Measurements from ENCODE around the gene CDH22. TPM values are rescaled to one million over a fixed set of nuclear protein-coding genes. Genes with fewer than 3 reads are reported as not detected.

CDH22 gene
- total and polyA plus RNA-seq, 9 of the 15 experiments (the other 6 are each of a cell fraction or from before 2014, with no cell fraction given) = 0.07 to 0.08 TPM; not detected in 7

DNA sequence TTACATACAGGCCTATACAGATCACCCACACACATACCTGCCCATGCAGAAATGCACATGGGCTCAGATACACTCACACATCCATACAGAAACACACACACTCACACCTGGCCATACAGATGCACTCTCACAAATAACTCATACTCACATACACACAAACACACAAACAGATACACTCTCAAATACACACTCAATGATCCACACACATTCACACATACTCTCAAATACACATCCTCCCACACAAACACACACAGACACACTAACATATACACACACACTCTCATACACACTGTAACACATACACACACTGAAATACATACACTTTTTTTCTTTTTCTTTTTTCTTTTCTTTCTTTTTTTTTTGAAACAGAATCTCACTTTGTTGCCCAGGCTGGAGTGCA, 90.7 kb downstream of the CDH22 start:
- H3K9ac ChIP-seq (ENCODE audit: insufficient read depth in 1 of 2, low read depth in 2 of 2, low read length in 2 of 2) = no peak overlapping the region
- no peak overlapping the region for H2AFZ ChIP-seq (ENCODE audit: low read depth, low read length)
- DNase-seq (ENCODE audit: extremely low read depth in 1 of 4, low spot score in 3 of 4) = no peak
- TF ChIP-seq RBBP5 (IDR thresholded peaks at IDR 0.05; ENCODE audit: borderline replicate concordance, insufficient read depth, low read length, poor library complexity, severe bottlenecking) (no peak), ETV1 (tag; conservative IDR thresholded peaks at IDR 0.05; ENCODE audit: low read depth) (no peak), ZFPM2 (CRISPR knock-in tag; IDR thresholded peaks at IDR 0.05) (no peak), SAFB2 (IDR thresholded peaks at IDR 0.05; ENCODE audit: borderline replicate concordance, low read depth, low read length, severe bottlenecking) (no peak), ATF7 (IDR thresholded peaks at IDR 0.05) (no peak), HNRNPL (IDR thresholded peaks at IDR 0.05; ENCODE audit: low read depth, low read length) (no peak), SETDB1 (IDR thresholded peaks at IDR 0.05; ENCODE audit: low read length) (no peak)
- TF ChIP-seq, protein P1, sequence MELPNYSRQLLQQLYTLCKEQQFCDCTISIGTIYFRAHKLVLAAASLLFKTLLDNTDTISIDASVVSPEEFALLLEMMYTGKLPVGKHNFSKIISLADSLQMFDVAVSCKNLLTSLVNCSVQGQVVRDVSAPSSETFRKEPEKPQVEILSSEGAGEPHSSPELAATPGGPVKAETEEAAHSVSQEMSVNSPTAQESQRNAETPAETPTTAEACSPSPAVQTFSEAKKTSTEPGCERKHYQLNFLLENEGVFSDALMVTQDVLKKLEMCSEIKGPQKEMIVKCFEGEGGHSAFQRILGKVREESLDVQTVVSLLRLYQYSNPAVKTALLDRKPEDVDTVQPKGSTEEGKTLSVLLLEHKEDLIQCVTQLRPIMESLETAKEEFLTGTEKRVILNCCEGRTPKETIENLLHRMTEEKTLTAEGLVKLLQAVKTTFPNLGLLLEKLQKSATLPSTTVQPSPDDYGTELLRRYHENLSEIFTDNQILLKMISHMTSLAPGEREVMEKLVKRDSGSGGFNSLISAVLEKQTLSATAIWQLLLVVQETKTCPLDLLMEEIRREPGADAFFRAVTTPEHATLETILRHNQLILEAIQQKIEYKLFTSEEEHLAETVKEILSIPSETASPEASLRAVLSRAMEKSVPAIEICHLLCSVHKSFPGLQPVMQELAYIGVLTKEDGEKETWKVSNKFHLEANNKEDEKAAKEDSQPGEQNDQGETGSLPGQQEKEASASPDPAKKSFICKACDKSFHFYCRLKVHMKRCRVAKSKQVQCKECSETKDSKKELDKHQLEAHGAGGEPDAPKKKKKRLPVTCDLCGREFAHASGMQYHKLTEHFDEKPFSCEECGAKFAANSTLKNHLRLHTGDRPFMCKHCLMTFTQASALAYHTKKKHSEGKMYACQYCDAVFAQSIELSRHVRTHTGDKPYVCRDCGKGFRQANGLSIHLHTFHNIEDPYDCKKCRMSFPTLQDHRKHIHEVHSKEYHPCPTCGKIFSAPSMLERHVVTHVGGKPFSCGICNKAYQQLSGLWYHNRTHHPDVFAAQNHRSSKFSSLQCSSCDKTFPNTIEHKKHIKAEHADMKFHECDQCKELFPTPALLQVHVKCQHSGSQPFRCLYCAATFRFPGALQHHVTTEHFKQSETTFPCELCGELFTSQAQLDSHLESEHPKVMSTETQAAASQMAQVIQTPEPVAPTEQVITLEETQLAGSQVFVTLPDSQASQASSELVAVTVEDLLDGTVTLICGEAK (IDR thresholded peaks at IDR 0.05) = no peak
- TF ChIP-seq, protein P1 (CRISPR knock-in tag; IDR thresholded peaks at IDR 0.05) = no peak
- TF ChIP-seq, protein P2, sequence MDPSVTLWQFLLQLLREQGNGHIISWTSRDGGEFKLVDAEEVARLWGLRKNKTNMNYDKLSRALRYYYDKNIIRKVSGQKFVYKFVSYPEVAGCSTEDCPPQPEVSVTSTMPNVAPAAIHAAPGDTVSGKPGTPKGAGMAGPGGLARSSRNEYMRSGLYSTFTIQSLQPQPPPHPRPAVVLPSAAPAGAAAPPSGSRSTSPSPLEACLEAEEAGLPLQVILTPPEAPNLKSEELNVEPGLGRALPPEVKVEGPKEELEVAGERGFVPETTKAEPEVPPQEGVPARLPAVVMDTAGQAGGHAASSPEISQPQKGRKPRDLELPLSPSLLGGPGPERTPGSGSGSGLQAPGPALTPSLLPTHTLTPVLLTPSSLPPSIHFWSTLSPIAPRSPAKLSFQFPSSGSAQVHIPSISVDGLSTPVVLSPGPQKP (CRISPR knock-in tag; IDR thresholded peaks at IDR 0.05) = no peak
- TF ChIP-seq, protein P3, sequence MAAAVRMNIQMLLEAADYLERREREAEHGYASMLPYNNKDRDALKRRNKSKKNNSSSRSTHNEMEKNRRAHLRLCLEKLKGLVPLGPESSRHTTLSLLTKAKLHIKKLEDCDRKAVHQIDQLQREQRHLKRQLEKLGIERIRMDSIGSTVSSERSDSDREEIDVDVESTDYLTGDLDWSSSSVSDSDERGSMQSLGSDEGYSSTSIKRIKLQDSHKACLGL (CRISPR knock-in tag; IDR thresholded peaks at IDR 0.05; ENCODE audit: borderline replicate concordance, poor library complexity, severe bottlenecking) = no peak
- peaks cover 3% of the 10 kb centered on the region for H3K9me1 ChIP-seq (ENCODE audit: control insufficient read depth, insufficient read depth, low read length)
- peaks cover 22 to 30% of the 10 kb centered on the region in 2 experiments; a peak in 4 of 5 replicates for H3K4me1 ChIP-seq (replicated peaks in 1 of 2; ENCODE audit: control insufficient read depth in 2 of 2, insufficient read depth in 2 of 2, low read length in 2 of 2)
- in situ Hi-C loops (cut with MboI) = no loop called here
- H3K4me3 ChIP-seq = no peak overlapping the region
- BruUV-seq (replicated peaks) = no TSS peak
- no peaks in the 10 kb centered on the region for H3K9me3 ChIP-seq (replicated peaks; ENCODE audit: control insufficient read depth, insufficient read depth, low read depth, low read length)
- H3K4me2 ChIP-seq (ENCODE audit: insufficient read depth, low read length) = no peak overlapping the region
- no peaks in the 10 kb centered on the region for H3K79me2 ChIP-seq (ENCODE audit: control insufficient read depth, insufficient read depth, low read length)
- FAIRE-seq = no peak
- CTCF ChIA-PET (ENCODE audit: low intra/inter-chr PET ratio) = no interaction called here
- H3K36me3 ChIP-seq (ENCODE audit: control insufficient read depth, insufficient read depth, low read length) = no peaks in the 10 kb centered on the region
- POLR2A ChIA-PET = no interaction called here
- intact Hi-C loops (cut with micrococcal nuclease) = no loop called here
- no peak for ATAC-seq
- H3K27me3 ChIP-seq (ENCODE audit: control insufficient read depth in 2 of 2, insufficient read depth in 2 of 2, low read length in 2 of 2) = peaks cover 0 to 13% of the 10 kb centered on the region in 2 experiments; a peak in 3 of 5 replicates
- peaks cover 16% of the 10 kb centered on the region for H4K20me1 ChIP-seq (replicated peaks; ENCODE audit: control insufficient read depth, insufficient read depth, low read length)
- no peak overlapping the region for H3K27ac ChIP-seq (ENCODE audit: extremely low read depth, low read depth, low read length)
